ENCODE measurements around the gene RFK. TPM values are rescaled to one million over a fixed set of nuclear protein-coding genes. Genes with fewer than 3 reads are reported as not detected.

Gene RFK
- total and polyA plus RNA-seq, 10 donors, result 5.4 to 21.4 (median 14.1) TPM

DNA sequence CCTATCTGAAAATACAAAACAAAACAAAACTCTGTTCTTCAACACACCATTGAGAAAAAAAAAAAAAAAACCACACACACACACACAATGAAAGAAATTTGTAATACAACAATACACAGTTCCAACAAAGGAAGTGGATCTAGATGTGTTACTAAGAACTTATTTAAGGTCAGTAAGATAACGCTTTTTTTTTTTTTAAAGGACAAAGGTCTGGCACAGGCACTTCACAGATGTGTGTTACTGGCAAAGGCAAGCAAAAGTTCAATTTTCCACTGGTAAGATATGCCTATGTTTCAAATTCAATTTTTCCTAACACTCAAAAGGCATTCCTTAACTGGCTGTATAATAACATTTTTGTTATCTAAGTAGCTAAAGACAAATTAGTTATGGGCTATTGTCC, 3.6 kb downstream of the RFK start:
- no peak for TF ChIP-seq POLR2AphosphoS5 (IDR thresholded peaks at IDR 0.05)
- no peak for TF ChIP-seq CTCF (IDR thresholded peaks at IDR 0.05 in 8 of 11, conservative IDR thresholded peaks at IDR 0.05 in 3 of 11)
- TF ChIP-seq POLR2A (IDR thresholded peaks at IDR 0.05), result no peak
- H3K27ac ChIP-seq, result peak overlapping the region in 4 of 8 donors; percentile 16 to 58 (median 30)

GRCh38 chr9:76379494-76379893, 14.7 kb downstream of the RFK start:
- H3K9me3 ChIP-seq, result peaks cover 0 to 2% (median 0%) of the 10 kb centered on the region in 8 donors
- 78 to 90% (median 85%) methylated on average over 2 of the region's 2 CpGs for WGBS, 5 donors
- DNase-seq, result no peak
- H3K27ac ChIP-seq, result no peak overlapping the region
- peaks cover 0 to 19% (median 0%) of the 10 kb centered on the region in 6 donors for H3K36me3 ChIP-seq
- no peaks in the 10 kb centered on the region for H3K27me3 ChIP-seq (replicated peaks in 1 of 7)
- TF ChIP-seq POLR2AphosphoS5 (IDR thresholded peaks at IDR 0.05), result no peak
- no peak for TF ChIP-seq POLR2A (IDR thresholded peaks at IDR 0.05)
- no peak for TF ChIP-seq CTCF (IDR thresholded peaks at IDR 0.05 in 8 of 11, conservative IDR thresholded peaks at IDR 0.05 in 3 of 11)
- no peak overlapping the region for H3K4me3 ChIP-seq
- intact Hi-C loops (cut with DNase I; ENCODE audit: low total_unique reads), result no loop called here
- peaks cover 0 to 9% (median 0%) of the 10 kb centered on the region in 6 donors for H3K4me1 ChIP-seq

More for the DNA sequence above, 3.6 kb downstream of the RFK start:
- Histone ChIP-seq H3K4me1 (peaks cover 3 to 38% (median 26%) of the 10 kb centered on the region in 6 donors), H3K4me3 (no peak overlapping the region), H3K9me3 (peaks cover 0 to 6% (median 0%) of the 10 kb centered on the region in 8 donors), H3K36me3 (peaks cover 3 to 41% (median 21%) of the 10 kb centered on the region in 6 donors), H3K27me3 (replicated peaks in 1 of 7) (no peaks in the 10 kb centered on the region)
- DNase-seq, result no peak
- intact Hi-C loops (cut with DNase I; ENCODE audit: low total_unique reads), result no loop called here
- 56 to 70% (median 65%) methylated on average over 1 of the region's 1 CpG for WGBS, 5 donors

DNA sequence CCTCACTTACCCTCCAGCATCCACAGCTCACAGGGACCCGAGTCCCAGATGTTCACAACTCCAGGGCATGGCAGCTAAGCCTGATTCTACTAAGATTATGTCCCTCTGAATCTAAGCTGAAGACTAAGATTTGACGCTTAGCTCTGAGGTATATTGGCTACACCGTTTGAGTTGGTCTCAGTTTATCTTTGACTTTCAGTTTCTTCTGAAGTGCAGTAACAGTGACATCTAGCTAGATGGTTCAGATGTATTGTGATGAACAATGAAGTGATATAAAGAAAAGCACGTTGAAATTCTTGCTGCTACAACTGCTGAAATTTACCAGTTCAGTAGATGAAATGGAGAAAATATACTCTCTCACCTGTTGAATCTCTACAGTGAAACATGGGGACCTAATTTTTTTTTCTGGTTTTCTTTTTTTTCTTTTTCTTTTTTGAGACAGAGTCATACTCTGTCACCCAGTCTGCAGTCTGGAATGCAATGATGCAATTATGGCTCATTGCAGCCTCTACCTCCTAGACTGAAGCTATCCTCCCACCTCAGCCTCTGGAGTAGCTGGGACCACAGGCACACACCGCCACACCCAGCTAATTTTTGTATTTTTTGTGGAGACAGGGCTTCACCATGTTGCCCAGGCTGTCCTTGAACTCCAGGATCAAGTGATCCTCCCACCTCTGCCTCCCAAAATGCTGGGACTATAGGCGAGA, 15.7 kb downstream of the RFK start:
- TF ChIP-seq POLR2AphosphoS5 (IDR thresholded peaks at IDR 0.05) (no peak), CTCF (IDR thresholded peaks at IDR 0.05 in 8 of 11, conservative IDR thresholded peaks at IDR 0.05 in 3 of 11) (no peak), POLR2A (IDR thresholded peaks at IDR 0.05) (no peak)
- DNase-seq, result no peak
- intact Hi-C loops (cut with DNase I; ENCODE audit: low total_unique reads), result no loop called here
- WGBS, 5 donors, result 88 to 94% (median 88%) methylated on average over 6 of the region's 6 CpGs
- Histone ChIP-seq H3K9me3 (peaks cover 0 to 2% (median 0%) of the 10 kb centered on the region in 8 donors), H3K27ac (no peak overlapping the region), H3K27me3 (replicated peaks in 1 of 7) (no peaks in the 10 kb centered on the region), H3K36me3 (peaks cover 0 to 10% (median 0%) of the 10 kb centered on the region in 6 donors), H3K4me3 (no peak overlapping the region), H3K4me1 (peaks cover 0 to 9% (median 0%) of the 10 kb centered on the region in 6 donors)

DNA sequence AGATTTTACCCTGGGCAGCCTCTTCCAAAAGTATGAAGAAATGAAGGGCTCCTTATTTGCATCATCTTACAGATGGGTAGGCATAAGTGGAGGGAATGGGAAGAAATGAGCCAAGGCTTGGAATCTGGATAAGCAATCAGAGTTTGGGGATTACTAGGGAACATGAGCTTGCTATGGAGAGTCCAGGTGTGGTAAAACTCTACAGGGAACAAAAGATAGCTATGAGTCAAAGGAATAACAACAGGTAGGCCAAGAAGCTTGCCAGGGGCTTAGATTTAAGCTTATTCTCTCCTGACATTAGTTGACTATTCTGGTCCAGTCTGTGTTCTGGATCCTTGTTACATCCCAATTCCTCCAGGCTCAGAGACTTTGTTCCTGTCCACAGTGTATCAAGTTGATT, 16.4 kb downstream of the RFK start:
- Histone ChIP-seq H3K27ac (no peak overlapping the region), H3K4me3 (no peak overlapping the region), H3K27me3 (replicated peaks in 1 of 7) (no peaks in the 10 kb centered on the region), H3K4me1 (peaks cover 0 to 9% (median 0%) of the 10 kb centered on the region in 6 donors), H3K9me3 (no peaks in the 10 kb centered on the region), H3K36me3 (peaks cover 0 to 2% (median 0%) of the 10 kb centered on the region in 6 donors)
- DNase-seq, result no peak
- no peak for TF ChIP-seq POLR2AphosphoS5 (IDR thresholded peaks at IDR 0.05)
- TF ChIP-seq CTCF (IDR thresholded peaks at IDR 0.05 in 8 of 11, conservative IDR thresholded peaks at IDR 0.05 in 3 of 11), result no peak
- no peak for TF ChIP-seq POLR2A (IDR thresholded peaks at IDR 0.05)
- intact Hi-C loops (cut with DNase I; ENCODE audit: low total_unique reads), result no loop called here

All from spleen (tissue), 11 donors.